ENCODE results near the gene LRRC8A. TPM values are rescaled to one million over a fixed set of nuclear protein-coding genes. Genes with fewer than 3 reads are reported as not detected.

The LRRC8A gene
- polyA plus RNA-seq, 1 donor (not counting 4 experiments of a cell fraction or from before 2014, with no cell fraction given) = 88.3 TPM

DNA sequence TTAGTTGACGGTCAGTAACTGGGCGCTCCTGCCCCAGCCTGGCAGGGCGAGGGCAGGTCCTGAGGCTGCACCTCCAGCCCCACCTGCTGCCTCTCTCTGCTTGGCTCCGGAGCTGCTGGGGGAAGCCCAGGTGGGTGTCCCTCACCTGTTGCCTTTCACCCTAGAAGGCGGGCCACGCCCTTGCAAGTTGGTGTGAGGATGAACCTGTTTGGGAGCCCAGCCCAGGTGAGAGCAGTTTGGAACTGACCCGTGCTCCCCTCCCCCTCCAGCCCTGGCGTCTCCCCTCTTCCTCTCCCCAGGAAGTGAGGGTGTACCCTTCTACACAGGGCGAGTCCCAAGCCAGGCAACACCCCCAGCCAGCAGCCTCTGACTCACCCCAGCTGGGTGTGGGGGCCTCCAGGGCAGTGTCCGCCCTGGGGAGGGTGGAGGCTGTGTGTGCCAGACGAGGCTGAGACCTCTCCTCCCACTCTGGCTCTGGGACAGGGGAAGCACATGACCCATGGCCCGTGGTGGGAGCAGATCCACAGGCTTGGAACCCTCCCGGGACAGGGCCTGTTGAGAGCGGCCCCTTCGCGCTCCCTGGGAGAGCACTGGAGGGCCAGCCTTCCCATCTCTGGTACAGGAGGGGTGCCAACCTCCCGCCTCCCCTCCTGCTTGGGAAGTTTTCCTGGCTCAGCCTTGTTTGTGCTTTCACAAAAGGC lies 10.4 kb downstream of the LRRC8A start:
- H3K36me3 ChIP-seq (ENCODE audit: control insufficient read depth in 2 of 2, extremely low read depth in 1 of 2, insufficient read depth in 2 of 2, low read length in 2 of 2) = peaks cover 17 to 45% of the 10 kb centered on the region in 2 experiments
- H3K4me2 ChIP-seq (ENCODE audit: control insufficient read depth, extremely low read depth, insufficient read depth, low read depth, low read length) = peak overlapping the region; percentile 80
- FAIRE-seq (peak; percentile 77), DNase-seq (ENCODE audit: low read depth, low spot score) (peak; percentile 97)
- dilution Hi-C loops (cut with MboI; ENCODE audit: extremely low pct_ligation_motif_present, low sequenced_read_pairs) = no loop called here
- no peak overlapping the region for H2AFZ ChIP-seq (ENCODE audit: control insufficient read depth, low read length)
- peaks cover 61% of the 10 kb centered on the region for H3K4me1 ChIP-seq (ENCODE audit: control insufficient read depth, extremely low read depth, insufficient read depth, low read length)
- H3K9ac ChIP-seq (ENCODE audit: control insufficient read depth, extremely low read depth, insufficient read depth, low read length) = peak overlapping the region; percentile 80
- no peak for TF ChIP-seq EZH2 (IDR thresholded peaks at IDR 0.05; ENCODE audit: low read length)
- TF ChIP-seq, protein P1, sequence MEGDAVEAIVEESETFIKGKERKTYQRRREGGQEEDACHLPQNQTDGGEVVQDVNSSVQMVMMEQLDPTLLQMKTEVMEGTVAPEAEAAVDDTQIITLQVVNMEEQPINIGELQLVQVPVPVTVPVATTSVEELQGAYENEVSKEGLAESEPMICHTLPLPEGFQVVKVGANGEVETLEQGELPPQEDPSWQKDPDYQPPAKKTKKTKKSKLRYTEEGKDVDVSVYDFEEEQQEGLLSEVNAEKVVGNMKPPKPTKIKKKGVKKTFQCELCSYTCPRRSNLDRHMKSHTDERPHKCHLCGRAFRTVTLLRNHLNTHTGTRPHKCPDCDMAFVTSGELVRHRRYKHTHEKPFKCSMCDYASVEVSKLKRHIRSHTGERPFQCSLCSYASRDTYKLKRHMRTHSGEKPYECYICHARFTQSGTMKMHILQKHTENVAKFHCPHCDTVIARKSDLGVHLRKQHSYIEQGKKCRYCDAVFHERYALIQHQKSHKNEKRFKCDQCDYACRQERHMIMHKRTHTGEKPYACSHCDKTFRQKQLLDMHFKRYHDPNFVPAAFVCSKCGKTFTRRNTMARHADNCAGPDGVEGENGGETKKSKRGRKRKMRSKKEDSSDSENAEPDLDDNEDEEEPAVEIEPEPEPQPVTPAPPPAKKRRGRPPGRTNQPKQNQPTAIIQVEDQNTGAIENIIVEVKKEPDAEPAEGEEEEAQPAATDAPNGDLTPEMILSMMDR (optimal IDR thresholded peaks at IDR 0.05 in 1 of 3, IDR thresholded peaks at IDR 0.05 in 1 of 3, conservative IDR thresholded peaks at IDR 0.05 in 1 of 3; ENCODE audit: extremely low read depth in 1 of 3, insufficient read depth in 2 of 3, low read length in 3 of 3) = no peak
- H3K9me1 ChIP-seq (ENCODE audit: control insufficient read depth, extremely low read depth, insufficient read depth, low read length) = no peaks in the 10 kb centered on the region
- peaks cover 62% of the 10 kb centered on the region for H3K79me2 ChIP-seq (ENCODE audit: control insufficient read depth, insufficient read depth, low read length)
- H4K20me1 ChIP-seq (ENCODE audit: control insufficient read depth, extremely low read depth, insufficient read depth, low read length) = no peaks in the 10 kb centered on the region
- no peaks in the 10 kb centered on the region for H3K9me3 ChIP-seq (ENCODE audit: control insufficient read depth, low read depth, low read length)
- peak overlapping the region; percentile 93 for H3K27ac ChIP-seq (ENCODE audit: control insufficient read depth, insufficient read depth, low read length)
- H3K4me3 ChIP-seq (ENCODE audit: control insufficient read depth in 2 of 3, extremely low read depth in 1 of 3, insufficient read depth in 2 of 3, low read depth in 1 of 3, low read length in 3 of 3) = peak overlapping the region in 1 of 3 experiments; percentile 15
- H3K27me3 ChIP-seq (ENCODE audit: control insufficient read depth, extremely low read depth, insufficient read depth, low read length) = no peaks in the 10 kb centered on the region

DNA sequence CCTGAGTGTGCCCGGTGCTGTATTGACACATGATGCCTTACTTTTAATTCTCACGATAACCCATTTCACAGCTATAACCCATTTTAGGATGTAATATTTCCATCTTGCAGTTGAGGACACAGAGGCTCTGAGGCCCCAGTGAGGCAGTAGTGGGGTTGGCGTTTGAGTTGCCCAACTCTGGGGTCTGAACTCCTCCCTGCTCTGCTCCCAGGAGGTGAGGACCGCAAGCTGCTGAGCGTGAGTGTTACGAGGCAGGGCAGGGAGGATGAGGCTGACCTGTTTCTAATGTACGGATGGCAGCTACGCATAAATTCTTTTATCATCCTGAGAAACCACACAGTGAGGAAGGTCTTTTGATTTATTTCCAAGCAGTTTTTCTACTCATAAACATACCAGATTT lies 11.4 kb downstream of the LRRC8A start:
- FAIRE-seq (no peak), DNase-seq (ENCODE audit: low read depth, low spot score) (no peak)
- Histone ChIP-seq H3K27ac (ENCODE audit: control insufficient read depth, insufficient read depth, low read length) (peak overlapping the region; percentile 93), H3K4me1 (ENCODE audit: control insufficient read depth, extremely low read depth, insufficient read depth, low read length) (peaks cover 64% of the 10 kb centered on the region), H2AFZ (ENCODE audit: control insufficient read depth, low read length) (no peak overlapping the region), H3K4me2 (ENCODE audit: control insufficient read depth, extremely low read depth, insufficient read depth, low read depth, low read length) (no peak overlapping the region), H3K4me3 (ENCODE audit: control insufficient read depth in 2 of 3, extremely low read depth in 1 of 3, insufficient read depth in 2 of 3, low read depth in 1 of 3, low read length in 3 of 3) (no peak overlapping the region), H3K9ac (ENCODE audit: control insufficient read depth, extremely low read depth, insufficient read depth, low read length) (peak overlapping the region; percentile 80), H3K79me2 (ENCODE audit: control insufficient read depth, insufficient read depth, low read length) (peaks cover 57% of the 10 kb centered on the region), H3K9me1 (ENCODE audit: control insufficient read depth, extremely low read depth, insufficient read depth, low read length) (no peaks in the 10 kb centered on the region), H3K27me3 (ENCODE audit: control insufficient read depth, extremely low read depth, insufficient read depth, low read length) (no peaks in the 10 kb centered on the region), H3K36me3 (ENCODE audit: control insufficient read depth in 2 of 2, extremely low read depth in 1 of 2, insufficient read depth in 2 of 2, low read length in 2 of 2) (peaks cover 14 to 48% of the 10 kb centered on the region in 2 experiments), H3K9me3 (ENCODE audit: control insufficient read depth, low read depth, low read length) (no peaks in the 10 kb centered on the region), H4K20me1 (ENCODE audit: control insufficient read depth, extremely low read depth, insufficient read depth, low read length) (no peaks in the 10 kb centered on the region)
- dilution Hi-C loops (cut with MboI; ENCODE audit: extremely low pct_ligation_motif_present, low sequenced_read_pairs) = no loop called here
- TF ChIP-seq, protein P1 (optimal IDR thresholded peaks at IDR 0.05 in 1 of 3, IDR thresholded peaks at IDR 0.05 in 1 of 3, conservative IDR thresholded peaks at IDR 0.05 in 1 of 3; ENCODE audit: extremely low read depth in 1 of 3, insufficient read depth in 2 of 3, low read length in 3 of 3) = no peak
- no peak for TF ChIP-seq EZH2 (IDR thresholded peaks at IDR 0.05; ENCODE audit: low read length)
